Stimulated activated CD4-positive, alpha-beta T cell treated with anti-CD3 and anti-CD28 coated beads, TNF-alpha, amount 100 ng/mL, for 1 hour (primary cell): ENCODE measurements around the gene POLR1A.

Source experiments
- DNase-seq, 3 donors: peaks; one replicate each; pipeline ENCODE4 v3.0.0-alpha.2; 2020; ENCODE audit warnings: low read depth in 3 of 3, low spot score in 1 of 3

The POLR1A gene

DNA sequence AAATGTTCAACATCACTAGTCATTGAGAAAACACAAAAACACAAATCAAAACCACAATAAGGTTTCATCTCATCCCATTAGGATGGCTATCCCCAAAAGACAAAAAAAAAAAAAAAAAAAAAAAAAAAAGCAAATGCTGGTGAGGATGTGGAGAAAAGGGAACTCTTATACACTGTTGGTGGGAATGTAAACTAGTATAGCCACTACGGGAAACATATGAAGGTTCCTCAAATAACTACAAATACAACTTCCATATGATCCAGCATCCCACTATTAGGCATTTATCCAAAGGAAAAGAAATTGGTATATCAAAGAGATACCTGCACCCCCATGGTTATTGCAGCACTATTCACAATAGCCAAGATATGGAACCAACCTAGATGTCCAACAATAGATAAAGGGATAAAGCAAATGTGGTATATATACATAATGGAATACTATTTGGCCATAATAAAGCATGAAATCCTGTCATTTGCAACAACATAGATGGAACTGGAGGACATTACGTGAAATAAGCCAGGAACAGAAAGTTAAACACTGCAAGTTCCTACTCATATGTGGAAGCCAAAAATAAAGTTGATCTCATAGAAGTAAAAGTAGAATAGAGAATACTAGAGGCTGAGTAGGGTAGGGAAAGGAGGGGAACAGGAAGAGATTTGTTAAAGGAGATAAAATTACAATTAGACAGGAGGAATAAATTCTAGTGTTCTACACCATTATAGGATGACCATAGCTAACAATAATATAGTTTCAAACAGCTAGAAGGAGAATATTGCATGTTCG is 8.4 kb downstream of the POLR1A start:
- no peak for DNase-seq

- DNase-seq = no peak
These were observed 11.5 kb downstream of the POLR1A start for GRCh38 chr2:86094229-86094628.

GRCh38 chr2:86087936-86088850 is 17.5 kb downstream of the POLR1A start:
- no peak for DNase-seq

GRCh38 chr2:86082756-86083155 is 22.9 kb downstream of the POLR1A start:
- DNase-seq = no peak

GRCh38 chr2:86081724-86082123 is 24.0 kb downstream of the POLR1A start:
- DNase-seq = no peak

- DNase-seq = peak; percentile 53 to 62 (median 55)
These were observed 25.4 kb downstream of the POLR1A start for GRCh38 chr2:86079981-86080911.

- DNase-seq = no peak
These were observed 26.7 kb downstream of the POLR1A start for GRCh38 chr2:86078774-86079545.

GRCh38 chr2:86075886-86076285 is 29.8 kb downstream of the POLR1A start:
- no peak for DNase-seq

DNA sequence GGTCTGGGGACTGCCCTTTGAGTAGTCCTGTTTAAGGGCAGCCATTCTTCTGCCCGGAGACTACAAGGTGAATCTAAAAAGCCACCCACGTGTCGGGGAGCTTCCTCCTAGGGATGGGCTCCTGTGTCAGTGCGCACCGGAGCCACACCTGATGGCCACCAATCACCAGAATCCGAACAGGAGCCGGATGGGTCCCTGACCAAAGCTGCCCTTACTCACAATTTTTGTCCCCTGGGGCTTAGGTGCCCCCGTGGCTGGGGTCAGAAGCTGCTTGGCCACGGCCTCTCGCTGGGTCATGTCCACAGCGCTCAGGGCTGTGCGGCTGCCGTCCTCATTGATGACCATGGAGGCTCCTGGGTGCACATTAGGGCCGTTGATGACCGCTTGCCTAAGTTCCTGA is 30.9 kb downstream of the POLR1A start:
- no peak for DNase-seq

- DNase-seq = no peak
These were observed 31.4 kb downstream of the POLR1A start for GRCh38 chr2:86074256-86074655.

DNA sequence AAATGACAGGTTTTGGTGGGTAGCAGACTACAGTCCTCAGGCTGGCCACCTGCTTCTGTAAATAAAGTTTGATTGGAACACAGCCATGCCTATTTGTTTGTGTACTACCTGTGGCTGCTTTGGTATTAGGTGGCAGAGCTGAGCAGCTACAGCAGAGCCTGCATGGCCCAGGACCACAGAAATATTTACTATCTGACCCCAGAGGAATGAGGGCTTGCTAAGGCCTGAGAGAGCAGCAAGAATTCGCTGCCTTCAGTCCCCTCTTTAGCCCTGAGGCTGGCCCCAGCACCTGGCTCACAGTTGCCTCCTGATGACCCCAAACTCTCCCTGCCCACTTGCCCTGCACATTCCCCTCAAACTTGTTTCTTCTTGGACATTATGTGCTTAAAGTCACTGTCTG is 32.5 kb downstream of the POLR1A start:
- DNase-seq = no peak

DNA sequence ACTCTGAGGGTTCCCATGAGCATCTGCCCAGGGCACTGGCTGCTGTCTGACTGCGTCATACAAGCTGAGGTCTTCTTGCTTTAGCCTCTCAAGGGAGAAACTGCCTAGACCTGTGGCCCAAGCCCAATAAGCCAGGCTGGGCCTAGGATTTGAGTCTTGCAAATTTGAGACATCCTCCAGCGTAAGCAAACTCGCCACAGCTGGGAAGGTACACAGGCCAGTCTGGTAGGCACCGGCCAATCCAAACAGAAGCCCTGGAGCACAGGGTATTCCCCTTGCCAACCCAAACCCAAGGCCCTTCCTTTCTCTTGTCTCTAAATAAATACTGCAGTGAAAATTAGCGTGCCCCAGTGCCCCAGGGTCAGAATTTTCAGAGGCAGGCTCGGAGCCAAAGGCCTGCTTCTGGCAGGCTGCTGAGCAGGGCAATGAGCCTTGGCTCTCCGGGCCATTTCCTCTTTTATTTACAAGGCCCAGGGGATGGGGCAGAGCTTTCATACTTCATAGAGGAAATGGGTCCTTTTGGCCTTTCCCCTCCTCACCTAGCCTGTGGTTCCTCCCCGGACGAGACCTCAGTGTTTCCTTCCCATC is 33.3 kb downstream of the POLR1A start:
- DNase-seq = no peak

DNA sequence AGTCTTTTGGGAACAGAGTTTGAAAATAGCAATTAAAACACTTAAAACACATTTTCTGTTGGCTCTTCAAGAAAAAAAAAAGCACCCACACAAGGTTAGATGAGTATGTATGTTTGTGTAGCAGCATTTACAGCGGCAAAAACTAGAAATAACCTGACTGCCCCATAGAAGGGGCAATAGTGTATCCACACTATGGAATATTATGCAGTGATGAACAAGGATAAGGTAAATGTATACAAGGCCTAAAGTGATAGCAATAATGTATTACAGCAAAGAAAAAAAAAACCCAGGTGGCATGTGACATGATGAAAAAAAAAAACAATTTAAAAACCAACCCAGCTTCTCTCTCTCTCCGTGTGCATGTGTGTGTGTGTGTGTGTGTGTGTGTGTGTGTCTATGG is 34.8 kb downstream of the POLR1A start:
- no peak for DNase-seq

DNA sequence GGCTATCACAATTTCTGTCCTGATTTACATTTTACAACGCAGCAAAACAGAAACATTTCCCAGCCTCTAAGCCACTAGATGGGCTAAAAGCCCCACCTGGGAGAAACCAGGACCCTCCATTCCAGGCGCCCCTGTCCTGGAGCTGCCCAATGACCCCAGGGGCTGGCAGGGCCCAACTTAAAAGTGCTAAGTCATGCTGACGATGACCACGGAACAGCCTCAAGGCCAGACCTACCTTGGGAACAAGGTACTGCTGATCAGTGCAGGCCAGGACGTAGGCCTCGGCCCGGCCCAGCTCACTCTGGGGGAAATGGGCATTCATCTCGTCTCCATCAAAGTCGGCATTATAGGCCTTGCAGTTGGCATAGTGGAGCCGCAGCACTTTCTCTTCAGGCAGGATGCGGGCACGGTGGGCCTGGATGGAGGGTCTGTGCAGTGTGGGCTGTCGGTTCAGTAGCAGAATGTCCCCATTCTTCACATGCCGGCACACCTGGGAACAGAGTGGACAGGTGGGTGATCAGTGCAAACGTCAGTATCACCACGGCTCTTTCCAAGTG is 35.8 kb downstream of the POLR1A start:
- no peak for DNase-seq

DNA sequence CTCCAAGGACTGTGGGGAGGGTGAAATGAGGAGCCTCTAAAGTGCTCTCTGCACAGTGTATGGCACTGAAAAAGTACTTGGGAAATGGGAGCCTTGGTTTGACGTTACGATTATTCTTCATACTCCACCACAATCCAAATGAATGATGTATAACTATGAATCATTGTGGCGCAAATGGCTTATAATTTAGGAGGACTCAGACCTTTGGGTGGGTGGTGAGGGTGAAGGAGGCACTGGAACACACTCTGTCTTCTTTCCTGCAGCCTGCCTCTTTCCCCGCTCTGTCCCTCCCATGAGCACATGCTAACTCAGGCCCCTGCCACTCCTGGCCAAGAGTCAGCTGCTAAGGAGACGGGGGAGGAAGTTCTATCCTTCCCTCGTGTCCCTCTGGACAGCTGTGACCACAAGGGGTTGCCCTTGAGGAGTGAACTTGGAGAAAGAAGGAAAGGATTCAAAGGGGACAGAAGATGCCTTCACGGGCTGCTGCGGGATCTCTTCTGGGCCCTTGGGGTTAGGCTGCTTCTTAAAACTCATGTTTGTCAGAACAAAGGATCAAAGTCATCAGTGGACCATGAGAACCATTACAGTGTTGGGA is 36.5 kb downstream of the POLR1A start:
- DNase-seq = no peak

GRCh38 chr2:86068648-86069047 is 37.0 kb downstream of the POLR1A start:
- DNase-seq = no peak

- no peak for DNase-seq
These were observed 37.5 kb downstream of the POLR1A start for GRCh38 chr2:86068136-86068588.

- DNase-seq = no peak
These were observed 38.8 kb downstream of the POLR1A start for GRCh38 chr2:86066915-86067314.

DNA sequence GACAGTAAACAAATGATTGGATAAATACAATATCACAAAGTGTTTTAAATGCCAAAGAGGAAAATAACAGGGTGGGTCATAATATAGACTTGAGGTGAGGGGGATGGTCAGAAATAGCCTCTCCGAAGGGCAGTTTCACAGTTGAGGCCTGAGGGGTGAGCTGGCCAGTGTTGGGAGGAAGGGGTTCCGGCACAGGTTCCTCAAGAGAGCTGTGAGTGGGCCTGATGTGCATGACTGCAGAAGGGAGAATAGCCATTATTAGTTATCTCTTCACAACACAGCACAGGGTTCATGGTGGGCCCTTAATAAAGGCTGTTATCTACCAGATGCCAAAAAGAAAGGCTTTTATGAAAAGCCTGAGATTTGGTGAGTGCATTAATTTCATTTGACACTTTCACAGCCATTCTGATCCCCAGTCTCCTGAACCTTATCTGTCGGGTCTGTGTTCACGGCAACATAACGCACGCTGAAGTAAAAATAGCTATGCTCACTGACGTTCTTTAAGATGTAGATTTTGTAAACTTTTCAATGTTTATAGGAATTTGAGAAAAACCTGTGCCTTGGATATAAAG is 39.6 kb downstream of the POLR1A start:
- no peak for DNase-seq
